Omental fat pad (tissue), 4 donors: Measurements from ENCODE around the gene CD248. TPM values are rescaled to one million over a fixed set of nuclear protein-coding genes. Genes with fewer than 3 reads are reported as not detected.

Experiments
- ATAC-seq: fragments of 150-250 bp; one replicate; pipeline ENCODE4 v1.9.1; 2016; ENCODE audit warnings: mild to moderate bottlenecking, moderate library complexity; ENCODE audit not compliant: low FRiP score
- DNase-seq: peaks from one replicate; pipeline ENCODE4 v3.0.0-alpha.2; 2019; ENCODE audit warnings: low spot score
- total RNA-seq, 4 donors: library from RNA; depleted of rRNA; stranded (reverse); fragments of >200 nt; gene quantifications; one replicate each; pipeline ENCODE4 v1.1.0, GENCODE V29; 2016
- TF ChIP-seq, protein P1 (sequence below), 3 donors: fragments of 450-650 bp; IDR thresholded peaks; one replicate each; pipeline ENCODE4 v1.5.1; 2016 to 2017; ENCODE audit warnings: antibody characterized with exemption in 3 of 3, mild to moderate bottlenecking in 3 of 3, moderate library complexity in 2 of 3

Gene CD248
- total RNA-seq, 4 donors from 2014 or later = 43.2 to 107 (median 70.7) TPM

DNA sequence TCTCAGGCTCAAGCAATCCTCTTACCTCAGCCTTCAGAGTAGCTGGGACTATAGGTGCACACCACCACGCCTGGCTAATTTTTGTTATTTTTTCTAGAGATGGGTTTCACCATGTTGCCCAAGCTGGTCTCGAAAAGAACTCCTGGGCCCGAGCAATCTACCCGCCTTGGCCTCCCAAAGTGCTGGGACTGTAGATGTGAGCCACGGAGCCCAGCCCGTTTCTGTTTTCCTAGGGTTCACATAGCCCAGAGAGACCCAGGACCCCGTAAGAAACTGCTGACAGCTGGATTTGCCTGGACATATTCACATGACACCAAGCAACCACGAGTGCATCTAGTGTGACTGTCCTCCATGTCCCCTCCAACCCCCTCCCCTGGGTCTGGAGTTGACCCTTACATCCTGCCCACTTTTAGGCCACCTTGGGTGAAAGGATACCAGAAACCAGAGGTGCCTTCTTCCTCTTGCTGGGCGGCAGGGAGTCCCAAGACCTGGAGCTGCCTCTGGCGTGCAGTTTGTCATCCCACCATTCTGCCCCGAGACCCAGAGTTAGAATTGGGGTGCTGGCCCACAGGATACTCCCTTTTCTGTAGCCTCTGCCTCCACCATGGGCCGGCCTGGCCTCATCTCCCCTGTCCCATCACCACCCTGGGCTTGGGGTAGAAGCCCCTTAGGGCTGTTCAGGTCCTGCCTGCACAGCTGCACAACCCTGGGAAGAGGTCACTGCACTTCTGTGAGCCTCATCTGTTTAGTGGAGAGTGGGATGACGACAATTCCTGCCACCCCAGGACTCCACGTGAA is 23.0 kb upstream of the CD248 start:
- no peak for ATAC-seq
- no peak for DNase-seq
- TF ChIP-seq, protein P1, sequence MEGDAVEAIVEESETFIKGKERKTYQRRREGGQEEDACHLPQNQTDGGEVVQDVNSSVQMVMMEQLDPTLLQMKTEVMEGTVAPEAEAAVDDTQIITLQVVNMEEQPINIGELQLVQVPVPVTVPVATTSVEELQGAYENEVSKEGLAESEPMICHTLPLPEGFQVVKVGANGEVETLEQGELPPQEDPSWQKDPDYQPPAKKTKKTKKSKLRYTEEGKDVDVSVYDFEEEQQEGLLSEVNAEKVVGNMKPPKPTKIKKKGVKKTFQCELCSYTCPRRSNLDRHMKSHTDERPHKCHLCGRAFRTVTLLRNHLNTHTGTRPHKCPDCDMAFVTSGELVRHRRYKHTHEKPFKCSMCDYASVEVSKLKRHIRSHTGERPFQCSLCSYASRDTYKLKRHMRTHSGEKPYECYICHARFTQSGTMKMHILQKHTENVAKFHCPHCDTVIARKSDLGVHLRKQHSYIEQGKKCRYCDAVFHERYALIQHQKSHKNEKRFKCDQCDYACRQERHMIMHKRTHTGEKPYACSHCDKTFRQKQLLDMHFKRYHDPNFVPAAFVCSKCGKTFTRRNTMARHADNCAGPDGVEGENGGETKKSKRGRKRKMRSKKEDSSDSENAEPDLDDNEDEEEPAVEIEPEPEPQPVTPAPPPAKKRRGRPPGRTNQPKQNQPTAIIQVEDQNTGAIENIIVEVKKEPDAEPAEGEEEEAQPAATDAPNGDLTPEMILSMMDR (IDR thresholded peaks at IDR 0.05) = no peak

DNA sequence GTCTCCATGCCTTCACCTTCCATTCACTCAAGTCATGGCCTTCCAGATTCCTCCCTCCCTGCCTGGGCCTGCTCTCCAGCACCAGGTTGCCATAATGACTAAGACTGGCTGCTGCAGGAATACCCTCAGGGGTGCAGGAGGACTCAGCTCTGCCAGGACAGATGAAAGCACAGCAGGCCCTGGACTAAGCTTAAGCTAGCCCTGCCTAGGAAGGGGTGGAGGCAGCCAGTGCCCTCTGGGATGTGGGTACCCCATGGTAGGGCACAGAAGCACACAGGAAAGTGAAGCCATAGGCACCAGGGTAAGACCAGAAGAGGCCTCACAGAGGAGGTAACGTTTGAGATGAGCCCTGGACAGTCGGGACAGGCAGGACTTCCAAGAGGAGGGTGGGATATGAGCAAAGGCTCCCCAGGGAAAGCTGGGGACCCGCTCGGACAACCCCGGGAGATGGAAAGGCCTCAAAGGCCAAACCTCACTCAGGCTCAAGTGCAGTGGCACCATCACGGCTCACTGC is 22.4 kb upstream of the CD248 start:
- TF ChIP-seq, protein P1 (IDR thresholded peaks at IDR 0.05) = no peak
- ATAC-seq (no peak), DNase-seq (no peak)

DNA sequence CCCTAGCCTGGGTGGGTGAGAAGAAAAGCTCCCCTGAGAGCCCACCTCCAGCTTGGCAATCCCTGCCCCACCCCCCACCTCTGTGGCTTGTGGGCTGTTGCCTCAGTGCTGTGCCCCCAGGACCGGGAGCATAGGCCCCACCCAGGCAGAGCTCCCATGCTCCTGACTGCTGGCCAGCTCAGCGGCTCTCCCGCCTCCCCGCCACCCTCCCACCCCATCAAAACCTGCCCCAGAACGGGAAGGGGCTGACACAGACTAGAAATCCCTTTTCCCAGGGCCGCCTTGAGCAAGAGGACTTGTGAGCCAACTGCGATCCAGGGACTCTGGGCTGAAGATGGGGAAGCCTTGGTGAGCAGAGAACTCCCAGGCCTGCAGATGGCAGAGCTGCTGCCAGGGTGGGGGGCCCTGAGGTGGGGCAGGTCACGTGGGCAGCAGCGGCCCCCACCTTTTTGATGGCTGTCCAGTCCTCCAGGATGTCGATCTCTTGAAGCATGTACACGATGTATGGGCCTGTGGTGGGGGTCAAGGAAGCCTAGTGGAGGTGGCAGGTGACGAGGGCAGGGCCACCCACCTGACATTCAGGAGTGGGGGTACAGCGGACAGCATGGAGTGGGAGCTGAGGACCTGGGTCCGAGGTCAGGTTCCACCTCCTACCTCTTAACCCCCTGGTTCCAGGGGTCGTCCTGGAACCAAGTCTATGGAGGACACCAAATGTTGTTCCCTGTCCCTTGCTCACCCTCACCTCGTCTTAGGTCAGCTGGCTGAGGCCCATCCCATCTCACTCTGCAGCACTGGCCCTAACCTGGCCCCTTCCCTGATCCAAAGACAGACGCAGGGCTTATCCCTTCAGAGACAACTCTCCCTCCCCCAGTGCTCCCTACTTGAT is 21.7 kb upstream of the CD248 start:
- no peak for ATAC-seq
- TF ChIP-seq, protein P1 (IDR thresholded peaks at IDR 0.05) = no peak
- DNase-seq = no peak

DNA sequence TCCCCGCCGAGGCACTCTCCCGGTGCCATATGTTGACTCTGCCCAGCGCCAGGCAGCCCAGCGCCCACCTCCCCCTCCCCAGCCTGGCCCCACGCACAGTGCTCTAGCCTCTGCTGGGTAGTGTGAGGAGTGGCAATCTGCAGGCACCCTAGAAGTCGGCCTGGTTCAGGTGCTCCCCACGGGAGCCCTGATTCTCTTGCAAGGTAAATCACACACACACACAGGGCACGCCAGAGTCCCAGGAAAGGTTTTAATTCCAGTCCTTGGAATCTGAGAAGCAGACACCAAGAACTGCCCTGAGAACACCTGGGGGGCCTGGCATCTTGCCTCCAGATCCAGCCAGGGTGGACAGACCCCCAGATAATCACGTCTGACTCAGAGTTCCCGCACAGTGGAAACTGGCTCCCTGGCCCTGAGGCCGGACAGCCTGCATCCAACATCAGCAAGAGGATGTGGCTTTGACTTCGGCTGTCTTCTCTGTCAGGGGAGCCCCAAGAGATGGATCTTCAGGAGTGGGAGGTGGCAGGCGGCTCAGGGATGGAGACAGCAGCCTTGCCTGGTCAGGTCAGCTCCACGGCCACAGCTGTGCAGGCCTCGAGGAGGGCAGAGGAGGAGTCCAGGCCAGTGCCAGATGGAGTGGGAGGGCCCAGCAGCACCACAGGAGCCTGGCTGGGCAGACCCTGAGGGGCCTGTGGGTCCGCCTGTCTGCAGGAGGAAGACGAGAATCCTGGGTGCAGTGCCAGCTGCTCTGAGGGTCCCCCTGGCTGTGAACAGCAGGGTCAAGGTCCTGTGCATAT is 20.5 kb upstream of the CD248 start:
- TF ChIP-seq, protein P1 (IDR thresholded peaks at IDR 0.05) = no peak
- DNase-seq (no peak), ATAC-seq (no peak)

DNA sequence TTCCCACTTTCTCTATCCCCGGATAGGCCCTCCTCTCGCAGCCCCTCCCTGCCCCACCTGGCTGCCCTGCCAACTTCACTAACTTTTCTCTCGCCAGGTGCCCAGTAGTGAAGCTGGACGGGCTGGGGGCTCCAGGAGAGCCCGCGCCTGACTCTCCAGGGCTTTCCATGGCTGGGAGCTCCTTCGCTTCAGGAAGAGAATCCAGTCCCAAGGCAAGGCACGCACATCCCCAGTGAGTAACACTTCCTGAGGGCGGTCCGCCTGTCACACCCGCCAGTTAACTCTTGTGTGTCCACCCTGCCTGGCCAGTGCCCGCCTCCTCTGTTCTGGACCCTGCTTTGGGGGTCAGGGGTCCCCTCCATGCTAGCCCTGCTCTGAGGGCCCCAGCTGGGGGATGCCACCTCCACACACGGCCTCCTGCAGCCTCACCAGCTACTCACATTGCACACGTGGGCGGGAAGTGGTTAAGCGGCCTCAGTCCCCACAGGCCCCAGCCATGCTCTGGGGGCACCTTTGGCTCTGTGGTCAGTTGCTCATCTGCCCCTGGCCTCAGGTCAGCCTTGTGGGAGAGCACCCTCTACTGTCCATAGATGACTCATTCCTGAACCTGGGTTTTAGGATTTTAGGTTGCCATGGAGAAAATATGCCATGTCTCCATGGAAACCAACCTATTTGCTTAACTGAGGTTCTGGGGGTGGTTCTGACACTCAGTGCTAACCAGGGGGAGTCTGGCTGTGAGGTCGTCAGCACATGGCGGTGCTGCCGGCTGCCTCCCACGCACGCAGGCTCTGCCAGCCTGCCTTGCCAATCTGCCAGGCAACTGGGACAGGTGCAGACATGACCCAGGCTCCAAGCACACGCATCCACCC is 19.6 kb upstream of the CD248 start, which contains the start of gene RIN1:
Gene RIN1, minus strand, starts transcription at position 201 of the 869 bp plus-strand sequence. Its CDS starts 32 bp downstream, at position 169.
- TF ChIP-seq, protein P1 (IDR thresholded peaks at IDR 0.05) = no peak
- DNase-seq (no peak), ATAC-seq (peak; percentile 91)
